Anterior cingulate cortex (tissue), 58 donors: ENCODE data around the gene ADAMTS13.

ENCODE experiments used
- DNase-seq, 58 donors: peaks; one replicate each; lab custom pipeline; 2025; lab: John Stamatoyannopoulos, UW

The ADAMTS13 gene

GRCh38 chr9:133502112-133502511 is 79.9 kb downstream of the ADAMTS13 start:
- DNase-seq: no peak

- no peak for DNase-seq
Measured at GRCh38 chr9:133505186-133505830, 83.1 kb downstream of the ADAMTS13 start.

GRCh38 chr9:133505901-133506652 is 83.9 kb downstream of the ADAMTS13 start:
- no peak for DNase-seq

DNA sequence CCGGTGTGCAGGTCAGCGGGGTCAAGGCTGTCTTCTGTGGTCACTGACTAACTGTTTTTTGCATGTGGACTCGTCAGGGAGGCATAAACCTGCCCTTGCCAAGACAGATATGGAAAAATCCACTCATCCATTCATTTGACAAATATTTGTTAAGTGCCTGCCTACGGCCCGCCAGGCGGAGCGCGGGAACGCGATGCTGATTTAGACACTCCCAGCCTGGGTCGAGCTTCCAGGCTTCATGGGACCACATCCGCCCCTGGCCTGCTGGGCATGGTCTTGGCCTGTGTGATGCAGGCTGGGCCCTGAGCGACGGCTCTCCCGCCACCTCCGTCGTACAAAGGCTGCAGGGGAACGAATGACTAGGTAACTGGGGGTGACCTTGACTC is 84.5 kb downstream of the ADAMTS13 start:
- DNase-seq: no peak

GRCh38 chr9:133507246-133507965 is 85.2 kb downstream of the ADAMTS13 start:
- DNase-seq: no peak

GRCh38 chr9:133508046-133508445 is 85.9 kb downstream of the ADAMTS13 start:
- no peak for DNase-seq
